NCI-H2029 (cell line): ENCODE measurements around the gene ZNF75A.

ENCODE experiments used
- DNase-seq: peaks from one replicate; lab custom pipeline; 2025; lab: John Stamatoyannopoulos, UW

ZNF75A gene

GRCh38 chr16:3289998-3290673 lies 15.2 kb upstream of the ZNF75A start:
- DNase-seq: no peak

DNA sequence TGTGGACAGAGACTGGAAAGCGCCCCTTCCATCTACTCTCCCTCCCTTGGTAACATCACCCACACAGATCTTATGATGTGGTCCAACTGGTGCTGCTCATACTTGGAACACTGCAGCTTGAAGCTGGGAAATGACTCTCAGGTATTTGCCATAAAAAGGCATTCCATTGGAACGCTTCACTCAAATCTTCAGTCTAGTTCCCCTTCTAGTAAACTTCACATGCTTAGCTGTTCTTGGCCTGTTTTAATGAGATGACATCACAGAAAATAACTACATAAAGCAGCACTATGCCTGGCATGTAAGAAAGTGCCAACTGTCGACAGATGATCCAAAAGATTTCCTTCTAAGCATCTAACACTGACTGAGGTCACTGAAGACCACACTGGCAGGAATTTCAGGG lies 12.7 kb upstream of the ZNF75A start:
- DNase-seq: no peak

DNA sequence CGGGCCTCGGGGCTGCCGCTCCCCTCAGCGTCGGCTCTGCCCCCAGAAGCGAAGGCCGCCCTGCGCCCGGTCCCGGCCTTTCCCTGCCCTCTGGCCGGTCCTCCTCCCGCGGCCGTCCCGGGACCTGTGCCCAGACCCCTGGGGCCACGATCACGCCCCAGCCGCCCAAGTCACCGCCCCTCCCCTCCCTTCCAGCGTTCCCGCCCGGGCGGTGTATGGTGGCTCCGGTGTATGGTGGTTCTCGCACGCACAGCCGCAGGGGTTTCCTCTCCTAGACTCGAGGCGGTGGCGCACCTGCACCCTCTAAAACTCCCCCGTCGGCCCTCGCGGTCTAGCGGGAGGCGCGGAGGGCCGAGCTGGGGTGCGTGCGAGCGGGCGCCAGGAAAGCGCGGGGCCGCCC lies 10.1 kb upstream of the ZNF75A start:
- DNase-seq: no peak

DNA sequence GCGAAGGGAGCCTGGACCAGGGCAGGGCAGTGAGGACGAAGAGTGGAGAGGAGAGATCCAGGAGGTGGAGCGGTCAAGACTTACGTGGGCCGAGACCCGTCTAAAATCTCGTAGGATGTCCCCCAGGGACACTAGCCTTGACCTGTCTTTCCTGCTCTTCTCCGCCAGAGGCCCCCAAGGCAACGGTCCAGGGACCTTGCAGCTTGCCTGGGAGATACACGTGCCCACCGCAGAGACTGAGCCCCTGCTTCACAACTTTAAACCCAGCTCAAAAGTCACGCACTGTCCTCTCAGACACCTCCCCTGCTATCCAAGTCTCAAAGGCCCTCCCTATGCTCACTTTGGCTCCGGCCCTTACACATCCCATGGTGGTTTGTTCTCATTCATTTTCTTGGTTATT lies 9.5 kb upstream of the ZNF75A start:
- no peak for DNase-seq

GRCh38 chr16:3304370-3304769 lies 927 bp upstream of the ZNF75A start:
- DNase-seq: no peak

DNA sequence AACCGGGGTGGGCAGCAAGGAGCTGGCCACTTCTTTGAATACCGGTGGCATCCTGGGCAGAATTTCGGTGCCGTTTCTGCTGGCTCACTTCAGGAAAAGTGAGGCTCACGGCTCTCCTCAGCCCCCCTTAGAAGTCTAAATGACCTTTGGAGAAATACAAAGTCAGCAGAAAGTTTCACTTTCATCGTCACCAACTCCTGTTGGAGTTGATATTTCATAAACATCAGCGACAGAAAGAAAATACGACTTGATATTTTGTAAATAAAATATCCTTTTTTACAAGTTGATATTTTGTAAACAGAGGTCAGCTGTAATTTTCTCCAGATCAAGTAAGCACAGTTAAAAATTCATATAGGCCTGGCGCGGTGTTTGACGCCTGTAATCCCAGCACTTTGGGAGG lies 781 bp downstream of the ZNF75A start:
- no peak for DNase-seq

- no peak for DNase-seq
Observed at GRCh38 chr16:3311496-3311895, 6.2 kb downstream of the ZNF75A start.

DNA sequence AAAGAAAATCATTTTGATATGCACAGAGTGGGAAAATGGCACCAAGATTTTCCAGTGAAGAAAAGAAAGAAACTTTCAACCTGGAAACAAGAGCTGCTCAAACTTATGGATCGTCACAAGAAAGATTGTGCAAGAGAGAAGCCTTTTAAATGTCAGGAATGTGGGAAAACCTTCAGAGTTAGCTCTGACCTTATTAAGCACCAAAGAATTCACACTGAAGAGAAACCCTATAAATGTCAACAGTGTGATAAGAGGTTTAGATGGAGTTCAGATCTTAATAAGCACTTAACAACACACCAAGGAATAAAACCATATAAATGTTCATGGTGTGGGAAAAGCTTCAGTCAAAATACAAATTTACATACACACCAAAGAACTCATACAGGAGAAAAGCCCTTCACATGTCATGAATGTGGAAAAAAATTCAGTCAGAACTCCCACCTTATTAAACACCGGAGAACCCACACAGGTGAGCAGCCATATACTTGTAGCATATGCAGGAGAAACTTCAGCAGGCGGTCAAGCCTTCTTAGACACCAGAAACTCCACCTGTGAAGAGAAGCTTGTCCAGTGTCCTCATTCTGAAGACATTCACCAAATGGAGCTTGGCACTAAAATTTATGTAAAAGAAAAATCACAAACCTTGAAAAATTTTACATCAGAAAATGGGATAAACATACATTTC lies 12.2 kb downstream of the ZNF75A start:
- DNase-seq: no peak

DNA sequence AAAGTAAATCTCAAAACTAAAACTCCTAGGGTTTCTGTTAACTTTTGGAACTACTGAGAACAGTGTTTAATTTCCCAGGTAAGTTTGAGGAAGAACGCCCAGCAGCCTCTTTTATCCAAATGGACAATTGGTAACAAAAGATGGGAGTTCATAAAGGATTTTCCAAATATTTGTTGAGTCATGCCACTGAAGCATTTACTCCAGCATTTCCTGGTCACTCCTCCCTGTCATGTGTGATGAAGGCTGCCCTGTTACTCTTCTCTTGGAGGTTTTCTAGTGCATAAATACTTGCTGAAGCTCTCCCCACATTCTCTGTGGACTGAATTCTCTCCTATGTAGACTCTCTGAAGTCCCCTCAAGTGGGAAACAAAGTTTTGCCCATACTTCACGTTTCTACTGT lies 16.5 kb downstream of the ZNF75A start:
- no peak for DNase-seq

GRCh38 chr16:3327514-3327913 lies 22.2 kb downstream of the ZNF75A start:
- DNase-seq: no peak

GRCh38 chr16:3328104-3328503 lies 22.8 kb downstream of the ZNF75A start:
- no peak for DNase-seq

- DNase-seq: no peak
Observed at GRCh38 chr16:3328643-3329042, 23.3 kb downstream of the ZNF75A start.

DNA sequence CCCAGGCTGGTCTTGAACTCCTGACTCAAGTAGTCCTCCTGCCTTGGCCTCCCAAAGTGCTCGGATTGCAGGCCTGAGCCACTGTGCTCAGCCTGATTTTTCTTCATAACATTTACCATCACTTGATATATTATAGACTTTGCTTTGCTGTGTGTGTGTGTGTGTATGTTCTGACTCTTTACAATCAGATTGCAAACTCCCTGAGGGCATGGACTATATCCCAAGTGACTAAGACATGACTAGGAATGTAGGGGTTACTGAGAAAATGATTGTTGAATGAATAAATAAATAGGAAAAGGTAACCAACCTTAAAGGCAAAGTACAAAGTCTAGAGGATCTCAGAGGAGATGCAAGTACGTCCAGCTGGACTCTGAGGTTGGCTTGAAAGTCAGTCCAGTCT lies 40.7 kb downstream of the ZNF75A start:
- no peak for DNase-seq

GRCh38 chr16:3347586-3347985 lies 42.3 kb downstream of the ZNF75A start:
- DNase-seq: no peak

DNA sequence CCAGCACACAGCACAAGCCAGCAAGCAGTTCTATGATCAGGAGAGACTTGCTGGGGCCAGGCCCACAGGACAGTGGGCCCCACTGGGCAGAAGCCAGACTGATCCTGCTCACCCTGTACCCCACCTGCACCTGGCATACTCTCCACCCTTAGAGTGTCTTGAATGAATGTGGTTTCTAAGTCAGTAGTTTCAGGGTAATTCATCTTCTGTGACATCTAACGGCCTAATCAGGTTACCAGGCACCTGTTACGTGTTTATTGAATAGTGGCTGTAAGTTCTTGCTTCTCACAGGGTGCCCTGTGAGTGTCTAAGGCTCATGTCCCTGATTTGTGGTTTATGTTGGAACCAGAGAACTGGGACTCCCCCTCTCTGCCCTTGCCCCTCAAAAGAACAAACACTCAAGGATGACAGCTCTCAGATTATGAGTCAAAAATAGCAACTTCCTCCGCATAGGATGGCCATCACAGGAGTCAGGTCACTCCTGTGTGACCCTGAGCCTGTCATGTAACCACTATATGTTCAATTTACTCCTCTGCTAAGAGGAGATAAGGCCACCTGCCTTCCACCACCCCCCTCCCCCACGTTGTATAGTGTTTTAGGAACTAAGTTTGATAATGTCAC lies 43.4 kb downstream of the ZNF75A start:
- no peak for DNase-seq

DNA sequence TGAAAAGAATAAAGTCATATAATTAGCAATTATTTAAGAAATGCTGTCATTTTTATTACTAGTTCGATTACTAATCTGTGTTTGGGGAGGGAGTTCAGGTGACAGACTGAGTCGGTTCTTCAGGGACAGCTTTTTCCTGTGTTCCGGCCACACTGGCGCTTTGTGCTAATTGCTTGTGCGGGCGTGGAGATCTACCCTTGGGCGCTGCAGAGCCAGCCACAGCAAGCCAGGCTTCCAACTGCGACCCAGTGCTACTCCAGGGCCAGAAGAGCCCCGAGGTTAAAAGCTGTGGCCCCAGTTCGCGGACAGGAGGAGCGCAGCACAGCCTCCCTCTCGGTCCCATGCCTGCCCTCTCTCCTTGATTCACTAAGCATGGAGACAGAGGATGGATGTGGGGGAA lies 43.9 kb downstream of the ZNF75A start:
- no peak for DNase-seq

GRCh38 chr16:3355589-3355988 lies 50.3 kb downstream of the ZNF75A start, which contains the start of gene OR2C1:
Gene OR2C1 (plus strand): TSS chr16:3355889. CDS start chr16:3355941, 52 bp downstream.
- no peak for DNase-seq

GRCh38 chr16:3356118-3356517 lies 50.8 kb downstream of the ZNF75A start:
- DNase-seq: no peak

DNA sequence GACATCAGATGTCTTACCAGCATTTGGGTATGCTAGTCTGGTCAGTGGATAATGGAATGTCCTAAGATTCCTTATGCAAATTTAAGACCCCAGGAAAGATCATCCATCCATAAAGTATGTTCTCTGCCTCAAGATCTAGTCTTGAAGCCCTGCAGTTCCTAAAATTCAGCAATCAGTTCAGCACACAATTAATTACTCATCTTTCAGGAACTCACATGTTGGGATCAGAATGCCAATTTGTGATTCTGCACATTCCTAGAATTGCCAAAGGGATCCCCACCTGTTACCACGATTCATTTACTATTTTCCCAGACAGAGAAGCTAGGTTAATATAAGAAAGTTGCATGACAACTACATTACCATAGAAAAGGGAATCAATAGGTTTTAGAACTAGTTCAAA lies 53.6 kb downstream of the ZNF75A start:
- no peak for DNase-seq

DNA sequence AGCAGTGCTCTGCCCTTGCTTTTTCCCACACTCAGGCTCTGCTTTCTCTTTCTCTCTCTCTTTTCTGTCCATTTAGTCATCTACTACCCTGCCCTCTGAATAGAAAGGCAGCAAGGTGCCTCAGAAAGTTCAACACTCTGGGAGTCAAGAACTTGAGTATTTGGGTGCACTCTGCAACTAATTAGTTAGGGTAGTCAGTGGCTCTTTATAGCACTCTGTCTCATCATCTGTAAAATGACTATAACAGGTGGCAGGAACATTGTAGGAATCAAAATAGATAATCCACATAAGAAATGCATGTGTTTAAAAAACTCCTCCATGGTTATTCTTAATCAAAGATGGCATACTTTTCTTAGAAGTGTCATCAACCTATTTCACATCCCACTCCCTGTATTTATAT lies 57.6 kb downstream of the ZNF75A start:
- no peak for DNase-seq

DNA sequence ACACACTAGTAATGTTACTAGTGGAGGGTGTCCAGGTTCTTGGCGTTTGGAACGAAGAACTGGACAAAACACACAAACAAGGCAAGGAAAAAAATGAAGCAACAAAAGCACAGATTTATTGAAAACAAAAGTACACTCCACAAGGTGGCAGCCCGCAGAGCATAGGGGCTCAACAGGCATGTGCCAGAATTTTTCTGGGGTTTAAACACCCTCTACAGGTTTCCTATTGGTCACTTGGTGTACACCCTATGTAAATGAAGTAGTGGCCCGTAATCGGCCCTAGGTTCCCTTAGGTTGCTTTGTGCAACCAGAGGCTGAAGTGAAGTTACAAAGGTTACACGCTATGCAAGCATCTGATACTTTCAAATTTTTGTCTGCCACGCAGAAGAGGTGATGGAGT lies 58.5 kb downstream of the ZNF75A start:
- DNase-seq: no peak

DNA sequence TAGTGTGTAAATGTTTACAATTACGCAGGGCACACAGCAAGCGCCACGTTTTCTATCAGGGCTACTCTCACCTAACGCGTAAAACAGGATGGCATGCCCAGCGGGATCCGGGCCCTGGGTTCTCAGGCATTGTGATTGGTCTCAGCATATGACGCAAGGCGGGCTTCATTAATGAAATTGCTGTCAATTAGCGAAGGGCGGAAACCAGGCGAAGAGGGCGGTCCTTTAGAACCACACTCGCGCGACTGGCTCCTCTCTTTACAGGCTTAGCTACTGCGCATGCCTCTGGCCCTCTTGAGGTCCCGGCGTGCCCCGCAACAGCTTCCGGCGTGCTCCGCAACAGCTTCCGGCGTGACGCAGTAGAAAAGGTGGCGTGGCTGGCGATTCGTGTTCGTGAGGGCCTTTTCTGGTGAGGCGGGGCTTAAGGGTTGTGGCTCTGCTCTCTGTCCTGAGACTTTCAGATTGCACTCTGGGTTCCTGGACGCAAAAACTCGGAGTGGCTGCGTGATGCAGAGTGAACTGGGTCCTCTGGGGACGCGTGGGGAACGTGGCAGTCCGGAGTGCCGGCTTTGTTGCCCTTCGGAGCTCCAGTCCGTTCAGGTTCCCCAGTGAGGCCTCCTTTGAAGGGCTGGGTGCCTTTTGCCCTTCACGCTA lies 59.6 kb downstream of the ZNF75A start:
- peak; percentile 93 for DNase-seq
